ENCODE measurements around the gene SEMA5B.

SEMA5B gene

GRCh38 chr3:122967765-122968164 lies 59.8 kb downstream of the SEMA5B start:
- TF ChIP-seq POLR2AphosphoS5 (IDR thresholded peaks at IDR 0.05; ENCODE audit: low read depth, low read length): no peak
- no peak for TF ChIP-seq TAF1 (IDR thresholded peaks at IDR 0.05; ENCODE audit: borderline replicate concordance, insufficient read depth, low read length)

GRCh38 chr3:122967356-122967755 lies 60.2 kb downstream of the SEMA5B start:
- TF ChIP-seq TAF1 (IDR thresholded peaks at IDR 0.05; ENCODE audit: borderline replicate concordance, insufficient read depth, low read length) (no peak), SIN3A (IDR thresholded peaks at IDR 0.05; ENCODE audit: borderline replicate concordance, insufficient read depth, low read length) (no peak), POLR2AphosphoS5 (IDR thresholded peaks at IDR 0.05; ENCODE audit: low read depth, low read length) (no peak), FOXP2 (optimal IDR thresholded peaks at IDR 0.05; ENCODE audit: borderline replicate concordance, extremely low read depth, extremely low read length, insufficient read depth) (no peak)
- TF ChIP-seq, protein P1, sequence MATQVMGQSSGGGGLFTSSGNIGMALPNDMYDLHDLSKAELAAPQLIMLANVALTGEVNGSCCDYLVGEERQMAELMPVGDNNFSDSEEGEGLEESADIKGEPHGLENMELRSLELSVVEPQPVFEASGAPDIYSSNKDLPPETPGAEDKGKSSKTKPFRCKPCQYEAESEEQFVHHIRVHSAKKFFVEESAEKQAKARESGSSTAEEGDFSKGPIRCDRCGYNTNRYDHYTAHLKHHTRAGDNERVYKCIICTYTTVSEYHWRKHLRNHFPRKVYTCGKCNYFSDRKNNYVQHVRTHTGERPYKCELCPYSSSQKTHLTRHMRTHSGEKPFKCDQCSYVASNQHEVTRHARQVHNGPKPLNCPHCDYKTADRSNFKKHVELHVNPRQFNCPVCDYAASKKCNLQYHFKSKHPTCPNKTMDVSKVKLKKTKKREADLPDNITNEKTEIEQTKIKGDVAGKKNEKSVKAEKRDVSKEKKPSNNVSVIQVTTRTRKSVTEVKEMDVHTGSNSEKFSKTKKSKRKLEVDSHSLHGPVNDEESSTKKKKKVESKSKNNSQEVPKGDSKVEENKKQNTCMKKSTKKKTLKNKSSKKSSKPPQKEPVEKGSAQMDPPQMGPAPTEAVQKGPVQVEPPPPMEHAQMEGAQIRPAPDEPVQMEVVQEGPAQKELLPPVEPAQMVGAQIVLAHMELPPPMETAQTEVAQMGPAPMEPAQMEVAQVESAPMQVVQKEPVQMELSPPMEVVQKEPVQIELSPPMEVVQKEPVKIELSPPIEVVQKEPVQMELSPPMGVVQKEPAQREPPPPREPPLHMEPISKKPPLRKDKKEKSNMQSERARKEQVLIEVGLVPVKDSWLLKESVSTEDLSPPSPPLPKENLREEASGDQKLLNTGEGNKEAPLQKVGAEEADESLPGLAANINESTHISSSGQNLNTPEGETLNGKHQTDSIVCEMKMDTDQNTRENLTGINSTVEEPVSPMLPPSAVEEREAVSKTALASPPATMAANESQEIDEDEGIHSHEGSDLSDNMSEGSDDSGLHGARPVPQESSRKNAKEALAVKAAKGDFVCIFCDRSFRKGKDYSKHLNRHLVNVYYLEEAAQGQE (IDR thresholded peaks at IDR 0.05; ENCODE audit: insufficient read depth in 1 of 2, low read depth in 2 of 2, low read length in 2 of 2): no peak

DNA sequence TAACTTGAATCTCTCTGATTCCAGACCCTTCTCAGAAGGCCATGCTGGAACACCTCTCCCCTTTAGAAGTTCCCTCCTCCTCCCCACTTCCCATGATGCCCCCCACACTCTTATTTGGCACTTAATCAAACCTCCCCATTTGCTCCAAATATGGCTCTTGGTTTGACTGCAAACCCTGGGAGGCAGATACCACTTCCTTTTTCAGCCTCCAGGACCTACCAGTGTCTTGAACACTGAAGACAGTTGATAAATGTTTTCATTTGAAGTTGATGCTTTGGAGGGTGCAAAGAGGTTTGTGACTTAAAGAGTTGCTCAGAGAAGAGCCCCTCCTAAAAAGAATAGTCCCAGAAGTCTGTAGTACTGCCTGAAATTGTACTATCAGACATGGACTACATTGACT lies 61.5 kb downstream of the SEMA5B start:
- TF ChIP-seq FOXP2 (optimal IDR thresholded peaks at IDR 0.05; ENCODE audit: borderline replicate concordance, extremely low read depth, extremely low read length, insufficient read depth) (no peak), TAF1 (IDR thresholded peaks at IDR 0.05; ENCODE audit: borderline replicate concordance, insufficient read depth, low read length) (no peak), POLR2AphosphoS5 (IDR thresholded peaks at IDR 0.05; ENCODE audit: low read depth, low read length) (no peak), SIN3A (IDR thresholded peaks at IDR 0.05; ENCODE audit: borderline replicate concordance, insufficient read depth, low read length) (no peak)
- TF ChIP-seq, protein P1 (IDR thresholded peaks at IDR 0.05; ENCODE audit: insufficient read depth in 1 of 2, low read depth in 2 of 2, low read length in 2 of 2): no peak

- TF ChIP-seq FOXP2 (optimal IDR thresholded peaks at IDR 0.05; ENCODE audit: borderline replicate concordance, extremely low read depth, extremely low read length, insufficient read depth) (no peak), POLR2AphosphoS5 (IDR thresholded peaks at IDR 0.05; ENCODE audit: low read depth, low read length) (no peak), TAF1 (IDR thresholded peaks at IDR 0.05; ENCODE audit: borderline replicate concordance, insufficient read depth, low read length) (no peak), SIN3A (IDR thresholded peaks at IDR 0.05; ENCODE audit: borderline replicate concordance, insufficient read depth, low read length) (no peak)
- TF ChIP-seq, protein P1 (IDR thresholded peaks at IDR 0.05; ENCODE audit: insufficient read depth in 1 of 2, low read depth in 2 of 2, low read length in 2 of 2): no peak
Observed at GRCh38 chr3:122964811-122965210, 62.8 kb downstream of the SEMA5B start.

DNA sequence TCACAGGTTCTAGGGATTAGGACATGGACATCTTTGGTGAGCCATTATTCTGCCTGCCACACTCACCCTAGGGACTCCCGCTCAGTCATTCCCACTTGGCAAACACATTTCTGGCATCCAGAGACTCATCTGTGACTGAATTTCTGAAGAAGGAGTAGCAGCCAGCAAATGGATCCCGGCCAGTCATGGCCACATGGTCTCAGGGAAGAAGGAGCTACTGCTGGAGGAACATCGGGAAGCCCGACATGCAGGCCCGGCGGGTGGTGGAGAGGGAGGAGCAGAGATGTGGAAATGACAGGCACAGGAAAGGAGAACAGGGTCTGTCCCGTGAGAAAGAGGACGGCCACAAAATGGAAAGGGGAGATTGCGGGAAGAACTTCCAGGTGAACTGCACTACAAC lies 65.4 kb downstream of the SEMA5B start:
- TF ChIP-seq POLR2AphosphoS5 (IDR thresholded peaks at IDR 0.05; ENCODE audit: low read depth, low read length): no peak
- no peak for TF ChIP-seq FOXP2 (optimal IDR thresholded peaks at IDR 0.05; ENCODE audit: borderline replicate concordance, extremely low read depth, extremely low read length, insufficient read depth)
- TF ChIP-seq TAF1 (IDR thresholded peaks at IDR 0.05; ENCODE audit: borderline replicate concordance, insufficient read depth, low read length): no peak
- no peak for TF ChIP-seq SIN3A (IDR thresholded peaks at IDR 0.05; ENCODE audit: borderline replicate concordance, insufficient read depth, low read length)

DNA sequence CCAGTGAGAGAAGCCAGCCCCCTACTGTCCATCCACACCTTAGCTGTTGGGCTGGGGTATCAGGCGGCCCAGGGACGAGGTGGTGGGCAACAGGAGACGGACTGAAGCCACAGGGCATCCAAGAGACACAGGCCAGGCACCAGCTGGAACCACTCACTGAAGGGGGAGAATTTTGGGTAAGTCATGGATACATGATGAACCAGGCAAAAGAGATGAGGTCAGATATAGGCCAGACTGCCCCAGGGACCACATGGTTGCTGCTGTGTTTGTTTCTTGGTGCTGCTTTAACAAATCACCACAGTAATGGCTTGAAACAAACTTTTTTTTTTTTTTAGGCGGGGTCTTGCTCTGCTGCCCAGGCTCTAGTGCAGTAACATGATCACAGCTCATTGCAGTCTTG lies 66.4 kb downstream of the SEMA5B start:
- TF ChIP-seq FOXP2 (optimal IDR thresholded peaks at IDR 0.05; ENCODE audit: borderline replicate concordance, extremely low read depth, extremely low read length, insufficient read depth) (no peak), POLR2AphosphoS5 (IDR thresholded peaks at IDR 0.05; ENCODE audit: low read depth, low read length) (no peak), SIN3A (IDR thresholded peaks at IDR 0.05; ENCODE audit: borderline replicate concordance, insufficient read depth, low read length) (no peak), TAF1 (IDR thresholded peaks at IDR 0.05; ENCODE audit: borderline replicate concordance, insufficient read depth, low read length) (no peak)
- TF ChIP-seq, protein P1 (IDR thresholded peaks at IDR 0.05; ENCODE audit: insufficient read depth in 1 of 2, low read depth in 2 of 2, low read length in 2 of 2): no peak

All from PFSK-1 (cell line).